Stimulated activated CD8-positive, alpha-beta memory T cell treated with anti-CD3 and anti-CD28 coated beads, Interleukin-2, amount 100 ng/mL, for 1 hour (primary cell): ENCODE measurements around the gene KRT13.

Source experiments
- DNase-seq, 2 donors: peaks; one replicate each; pipeline ENCODE4 v3.0.0-alpha.2; 2020; ENCODE audit warnings: low read depth in 2 of 2

The KRT13 gene

GRCh38 chr17:41519501-41520224 lies 14.3 kb upstream of the KRT13 start:
- DNase-seq = no peak

- DNase-seq = no peak
Measured at GRCh38 chr17:41518789-41519449, 13.5 kb upstream of the KRT13 start, which contains the start of gene KRT15. KRT15 (minus strand) TSS chr17:41518890; CDS start chr17:41518827, 63 bp downstream.

- DNase-seq = no peak
Measured at GRCh38 chr17:41518031-41518430, 12.6 kb upstream of the KRT13 start.

GRCh38 chr17:41516830-41517283 lies 11.4 kb upstream of the KRT13 start:
- DNase-seq = no peak

- no peak for DNase-seq
Measured at GRCh38 chr17:41516147-41516829, 10.9 kb upstream of the KRT13 start.

GRCh38 chr17:41513168-41513547 lies 7.7 kb upstream of the KRT13 start:
- DNase-seq = no peak

GRCh38 chr17:41512546-41513167 lies 7.2 kb upstream of the KRT13 start:
- DNase-seq = no peak

GRCh38 chr17:41511716-41512115 lies 6.3 kb upstream of the KRT13 start:
- DNase-seq = no peak

GRCh38 chr17:41511116-41511515 lies 5.7 kb upstream of the KRT13 start:
- no peak for DNase-seq

- no peak for DNase-seq
Measured at GRCh38 chr17:41510251-41511065, 5.0 kb upstream of the KRT13 start.

GRCh38 chr17:41507315-41507880 lies 2.0 kb upstream of the KRT13 start:
- no peak for DNase-seq

- DNase-seq = no peak
Measured at GRCh38 chr17:41505809-41506767, 676 bp upstream of the KRT13 start.

- DNase-seq = no peak
Measured at GRCh38 chr17:41504246-41504977, 1.0 kb downstream of the KRT13 start.

GRCh38 chr17:41503202-41503601 lies 2.2 kb downstream of the KRT13 start:
- no peak for DNase-seq

- DNase-seq = no peak
Measured at GRCh38 chr17:41500131-41500911, 5.1 kb downstream of the KRT13 start.

- no peak for DNase-seq
Measured at GRCh38 chr17:41499714-41500113, 5.7 kb downstream of the KRT13 start.

- DNase-seq = no peak
Measured at GRCh38 chr17:41498276-41498675, 7.1 kb downstream of the KRT13 start.

- DNase-seq = peak; percentile 1 to 4
Measured at GRCh38 chr17:41496803-41497484, 8.5 kb downstream of the KRT13 start.
